ENCODE results near the gene NTNG1.

- TF ChIP-seq ZNF263 (CRISPR knock-in tag; IDR thresholded peaks at IDR 0.05; ENCODE audit: low read depth) (no peak), CREM (CRISPR knock-in tag; IDR thresholded peaks at IDR 0.05) (no peak), ATF1 (CRISPR knock-in tag; IDR thresholded peaks at IDR 0.05) (no peak), USF1 (CRISPR knock-in tag; IDR thresholded peaks at IDR 0.05) (no peak), NFYB (CRISPR knock-in tag; conservative IDR thresholded peaks at IDR 0.05; ENCODE audit: low read depth) (no peak), SP1 (CRISPR knock-in tag; conservative IDR thresholded peaks at IDR 0.05) (no peak), SMAD3 (CRISPR knock-in tag; IDR thresholded peaks at IDR 0.05; ENCODE audit: borderline replicate concordance) (no peak), FOXP4 (CRISPR knock-in tag; IDR thresholded peaks at IDR 0.05) (no peak), ZNF281 (CRISPR knock-in tag; IDR thresholded peaks at IDR 0.05) (no peak)
- TF ChIP-seq, protein P1, sequence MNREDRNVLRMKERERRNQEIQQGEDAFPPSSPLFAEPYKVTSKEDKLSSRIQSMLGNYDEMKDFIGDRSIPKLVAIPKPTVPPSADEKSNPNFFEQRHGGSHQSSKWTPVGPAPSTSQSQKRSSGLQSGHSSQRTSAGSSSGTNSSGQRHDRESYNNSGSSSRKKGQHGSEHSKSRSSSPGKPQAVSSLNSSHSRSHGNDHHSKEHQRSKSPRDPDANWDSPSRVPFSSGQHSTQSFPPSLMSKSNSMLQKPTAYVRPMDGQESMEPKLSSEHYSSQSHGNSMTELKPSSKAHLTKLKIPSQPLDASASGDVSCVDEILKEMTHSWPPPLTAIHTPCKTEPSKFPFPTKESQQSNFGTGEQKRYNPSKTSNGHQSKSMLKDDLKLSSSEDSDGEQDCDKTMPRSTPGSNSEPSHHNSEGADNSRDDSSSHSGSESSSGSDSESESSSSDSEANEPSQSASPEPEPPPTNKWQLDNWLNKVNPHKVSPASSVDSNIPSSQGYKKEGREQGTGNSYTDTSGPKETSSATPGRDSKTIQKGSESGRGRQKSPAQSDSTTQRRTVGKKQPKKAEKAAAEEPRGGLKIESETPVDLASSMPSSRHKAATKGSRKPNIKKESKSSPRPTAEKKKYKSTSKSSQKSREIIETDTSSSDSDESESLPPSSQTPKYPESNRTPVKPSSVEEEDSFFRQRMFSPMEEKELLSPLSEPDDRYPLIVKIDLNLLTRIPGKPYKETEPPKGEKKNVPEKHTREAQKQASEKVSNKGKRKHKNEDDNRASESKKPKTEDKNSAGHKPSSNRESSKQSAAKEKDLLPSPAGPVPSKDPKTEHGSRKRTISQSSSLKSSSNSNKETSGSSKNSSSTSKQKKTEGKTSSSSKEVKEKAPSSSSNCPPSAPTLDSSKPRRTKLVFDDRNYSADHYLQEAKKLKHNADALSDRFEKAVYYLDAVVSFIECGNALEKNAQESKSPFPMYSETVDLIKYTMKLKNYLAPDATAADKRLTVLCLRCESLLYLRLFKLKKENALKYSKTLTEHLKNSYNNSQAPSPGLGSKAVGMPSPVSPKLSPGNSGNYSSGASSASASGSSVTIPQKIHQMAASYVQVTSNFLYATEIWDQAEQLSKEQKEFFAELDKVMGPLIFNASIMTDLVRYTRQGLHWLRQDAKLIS (CRISPR knock-in tag; IDR thresholded peaks at IDR 0.05; ENCODE audit: borderline replicate concordance), result no peak
- TF ChIP-seq, protein P2, sequence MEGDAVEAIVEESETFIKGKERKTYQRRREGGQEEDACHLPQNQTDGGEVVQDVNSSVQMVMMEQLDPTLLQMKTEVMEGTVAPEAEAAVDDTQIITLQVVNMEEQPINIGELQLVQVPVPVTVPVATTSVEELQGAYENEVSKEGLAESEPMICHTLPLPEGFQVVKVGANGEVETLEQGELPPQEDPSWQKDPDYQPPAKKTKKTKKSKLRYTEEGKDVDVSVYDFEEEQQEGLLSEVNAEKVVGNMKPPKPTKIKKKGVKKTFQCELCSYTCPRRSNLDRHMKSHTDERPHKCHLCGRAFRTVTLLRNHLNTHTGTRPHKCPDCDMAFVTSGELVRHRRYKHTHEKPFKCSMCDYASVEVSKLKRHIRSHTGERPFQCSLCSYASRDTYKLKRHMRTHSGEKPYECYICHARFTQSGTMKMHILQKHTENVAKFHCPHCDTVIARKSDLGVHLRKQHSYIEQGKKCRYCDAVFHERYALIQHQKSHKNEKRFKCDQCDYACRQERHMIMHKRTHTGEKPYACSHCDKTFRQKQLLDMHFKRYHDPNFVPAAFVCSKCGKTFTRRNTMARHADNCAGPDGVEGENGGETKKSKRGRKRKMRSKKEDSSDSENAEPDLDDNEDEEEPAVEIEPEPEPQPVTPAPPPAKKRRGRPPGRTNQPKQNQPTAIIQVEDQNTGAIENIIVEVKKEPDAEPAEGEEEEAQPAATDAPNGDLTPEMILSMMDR (IDR thresholded peaks at IDR 0.05), result no peak
- TF ChIP-seq, protein P3, sequence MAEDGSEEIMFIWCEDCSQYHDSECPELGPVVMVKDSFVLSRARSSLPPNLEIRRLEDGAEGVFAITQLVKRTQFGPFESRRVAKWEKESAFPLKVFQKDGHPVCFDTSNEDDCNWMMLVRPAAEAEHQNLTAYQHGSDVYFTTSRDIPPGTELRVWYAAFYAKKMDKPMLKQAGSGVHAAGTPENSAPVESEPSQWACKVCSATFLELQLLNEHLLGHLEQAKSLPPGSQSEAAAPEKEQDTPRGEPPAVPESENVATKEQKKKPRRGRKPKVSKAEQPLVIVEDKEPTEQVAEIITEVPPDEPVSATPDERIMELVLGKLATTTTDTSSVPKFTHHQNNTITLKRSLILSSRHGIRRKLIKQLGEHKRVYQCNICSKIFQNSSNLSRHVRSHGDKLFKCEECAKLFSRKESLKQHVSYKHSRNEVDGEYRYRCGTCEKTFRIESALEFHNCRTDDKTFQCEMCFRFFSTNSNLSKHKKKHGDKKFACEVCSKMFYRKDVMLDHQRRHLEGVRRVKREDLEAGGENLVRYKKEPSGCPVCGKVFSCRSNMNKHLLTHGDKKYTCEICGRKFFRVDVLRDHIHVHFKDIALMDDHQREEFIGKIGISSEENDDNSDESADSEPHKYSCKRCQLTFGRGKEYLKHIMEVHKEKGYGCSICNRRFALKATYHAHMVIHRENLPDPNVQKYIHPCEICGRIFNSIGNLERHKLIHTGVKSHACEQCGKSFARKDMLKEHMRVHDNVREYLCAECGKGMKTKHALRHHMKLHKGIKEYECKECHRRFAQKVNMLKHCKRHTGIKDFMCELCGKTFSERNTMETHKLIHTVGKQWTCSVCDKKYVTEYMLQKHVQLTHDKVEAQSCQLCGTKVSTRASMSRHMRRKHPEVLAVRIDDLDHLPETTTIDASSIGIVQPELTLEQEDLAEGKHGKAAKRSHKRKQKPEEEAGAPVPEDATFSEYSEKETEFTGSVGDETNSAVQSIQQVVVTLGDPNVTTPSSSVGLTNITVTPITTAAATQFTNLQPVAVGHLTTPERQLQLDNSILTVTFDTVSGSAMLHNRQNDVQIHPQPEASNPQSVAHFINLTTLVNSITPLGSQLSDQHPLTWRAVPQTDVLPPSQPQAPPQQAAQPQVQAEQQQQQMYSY (CRISPR knock-in tag; IDR thresholded peaks at IDR 0.05), result no peak
These were observed 389.7 kb downstream of the NTNG1 start for GRCh38 chr1:107530543-107530942.

Data from WTC11 (cell line).